ENCODE data around the gene MARCHF10.

Gene MARCHF10

GRCh38 chr17:62655656-62656055 lies 152.5 kb downstream of the MARCHF10 start:
- ChIA-PET POLR2A (no interaction called here), CTCF (interaction anchor here (1.7 kb wide), 1 partner anchor 99 kb away, joined by 3 read pairs; no protein-coding TSS in a partner anchor)
- WGBS (ENCODE audit: insufficient coverage): 100% methylated on average over 4 of the region's 6 CpGs
- Histone ChIP-seq H3K27me3 (replicated peaks in 2 of 5; ENCODE audit: control insufficient read depth in 4 of 5, insufficient read depth in 5 of 5, low read length in 4 of 5) (no peaks in the 10 kb centered on the region), H3K4me1 (ENCODE audit: control extremely low read depth in 1 of 4, control insufficient read depth in 4 of 4, insufficient read depth in 4 of 4, low read length in 3 of 4) (peaks cover 0 to 35% (median 26%) of the 10 kb centered on the region in 4 experiments), H3K36me3 (ENCODE audit: control insufficient read depth in 4 of 4, insufficient read depth in 4 of 4, low read length in 3 of 4) (no peaks in the 10 kb centered on the region), H3K9me3 (ENCODE audit: control extremely low read depth in 1 of 5, control insufficient read depth in 4 of 5, insufficient read depth in 2 of 5, low read depth in 1 of 5, low read length in 4 of 5) (peaks cover 0 to 7% (median 1%) of the 10 kb centered on the region in 5 experiments), H3K4me3 (ENCODE audit: control insufficient read depth in 1 of 7, extremely low read depth in 1 of 7, insufficient read depth in 4 of 7, low read depth in 2 of 7, low read length in 6 of 7) (no peak overlapping the region), H3K27ac (ENCODE audit: insufficient read depth in 1 of 2, low read depth in 1 of 2, low read length in 2 of 2, poor library complexity in 1 of 2, severe bottlenecking in 2 of 2) (no peak overlapping the region)
- no peak for DNase-seq

- POLR2A ChIA-PET: no interaction called here
- CTCF ChIA-PET: interaction anchor here (0.5 to 1.6 kb wide), 5 partner anchors 12 to 1307 kb away, joined by 3 to 4 read pairs (median 3); no protein-coding TSS in a partner anchor
- Histone ChIP-seq H3K4me1 (ENCODE audit: control extremely low read depth in 1 of 4, control insufficient read depth in 4 of 4, insufficient read depth in 4 of 4, low read length in 3 of 4) (peaks cover 0 to 35% (median 26%) of the 10 kb centered on the region in 4 experiments), H3K27me3 (replicated peaks in 2 of 5; ENCODE audit: control insufficient read depth in 4 of 5, insufficient read depth in 5 of 5, low read length in 4 of 5) (no peaks in the 10 kb centered on the region), H3K9me3 (ENCODE audit: control extremely low read depth in 1 of 5, control insufficient read depth in 4 of 5, insufficient read depth in 2 of 5, low read depth in 1 of 5, low read length in 4 of 5) (no peaks in the 10 kb centered on the region), H3K4me3 (ENCODE audit: control insufficient read depth in 1 of 7, extremely low read depth in 1 of 7, insufficient read depth in 4 of 7, low read depth in 2 of 7, low read length in 6 of 7) (peak overlapping the region in 4 of 7 experiments; percentile 12 to 80 (median 28)), H3K36me3 (ENCODE audit: control insufficient read depth in 4 of 4, insufficient read depth in 4 of 4, low read length in 3 of 4) (no peaks in the 10 kb centered on the region), H3K27ac (ENCODE audit: insufficient read depth in 1 of 2, low read depth in 1 of 2, low read length in 2 of 2, poor library complexity in 1 of 2, severe bottlenecking in 2 of 2) (no peak overlapping the region)
- peak in 1 of 3 donors; percentile 22 for DNase-seq
- 54% methylated on average over 19 of the region's 19 CpGs for WGBS (ENCODE audit: insufficient coverage)
These were observed 154.0 kb downstream of the MARCHF10 start for GRCh38 chr17:62653826-62654761.

GRCh38 chr17:62653002-62653825 lies 154.9 kb downstream of the MARCHF10 start:
- CTCF ChIA-PET: interaction anchor here (0.5 to 1.6 kb wide), 3 partner anchors 14 to 95 kb away, joined by 3 to 4 read pairs (median 3); no protein-coding TSS in a partner anchor
- H3K27me3 ChIP-seq (replicated peaks in 2 of 5; ENCODE audit: control insufficient read depth in 4 of 5, insufficient read depth in 5 of 5, low read length in 4 of 5): no peaks in the 10 kb centered on the region
- peaks cover 0 to 35% (median 26%) of the 10 kb centered on the region in 4 experiments for H3K4me1 ChIP-seq (ENCODE audit: control extremely low read depth in 1 of 4, control insufficient read depth in 4 of 4, insufficient read depth in 4 of 4, low read length in 3 of 4)
- POLR2A ChIA-PET: no interaction called here
- H3K27ac ChIP-seq (ENCODE audit: insufficient read depth in 1 of 2, low read depth in 1 of 2, low read length in 2 of 2, poor library complexity in 1 of 2, severe bottlenecking in 2 of 2): no peak overlapping the region
- H3K4me3 ChIP-seq (ENCODE audit: control insufficient read depth in 1 of 7, extremely low read depth in 1 of 7, insufficient read depth in 4 of 7, low read depth in 2 of 7, low read length in 6 of 7): peak overlapping the region in 6 of 7 experiments; percentile 59 to 80 (median 70)
- 0% methylated on average over 17 of the region's 30 CpGs for WGBS (ENCODE audit: insufficient coverage)
- H3K36me3 ChIP-seq (ENCODE audit: control insufficient read depth in 4 of 4, insufficient read depth in 4 of 4, low read length in 3 of 4): no peaks in the 10 kb centered on the region
- peak; percentile 50 to 85 (median 83) for DNase-seq
- H3K9me3 ChIP-seq (ENCODE audit: control extremely low read depth in 1 of 5, control insufficient read depth in 4 of 5, insufficient read depth in 2 of 5, low read depth in 1 of 5, low read length in 4 of 5): no peaks in the 10 kb centered on the region

GRCh38 chr17:62652251-62653001 lies 155.7 kb downstream of the MARCHF10 start:
- CTCF ChIA-PET: no interaction called here
- DNase-seq: peak; percentile 33 to 88 (median 67)
- Histone ChIP-seq H3K36me3 (ENCODE audit: control insufficient read depth in 4 of 4, insufficient read depth in 4 of 4, low read length in 3 of 4) (no peaks in the 10 kb centered on the region), H3K4me3 (ENCODE audit: control insufficient read depth in 1 of 7, extremely low read depth in 1 of 7, insufficient read depth in 4 of 7, low read depth in 2 of 7, low read length in 6 of 7) (peak overlapping the region in 6 of 7 experiments; percentile 59 to 80 (median 70)), H3K9me3 (ENCODE audit: control extremely low read depth in 1 of 5, control insufficient read depth in 4 of 5, insufficient read depth in 2 of 5, low read depth in 1 of 5, low read length in 4 of 5) (no peaks in the 10 kb centered on the region), H3K27ac (ENCODE audit: insufficient read depth in 1 of 2, low read depth in 1 of 2, low read length in 2 of 2, poor library complexity in 1 of 2, severe bottlenecking in 2 of 2) (no peak overlapping the region), H3K27me3 (replicated peaks in 2 of 5; ENCODE audit: control insufficient read depth in 4 of 5, insufficient read depth in 5 of 5, low read length in 4 of 5) (no peaks in the 10 kb centered on the region), H3K4me1 (ENCODE audit: control extremely low read depth in 1 of 4, control insufficient read depth in 4 of 4, insufficient read depth in 4 of 4, low read length in 3 of 4) (peaks cover 0 to 35% (median 26%) of the 10 kb centered on the region in 4 experiments)
- 2% methylated on average over 46 of the region's 57 CpGs for WGBS (ENCODE audit: insufficient coverage)
- POLR2A ChIA-PET: interaction anchor here (0.6 kb wide), 2 partner anchors 22 to 981 kb away, joined by 4 read pairs; no protein-coding TSS in a partner anchor
